GM03348 (cell line): ENCODE measurements around the gene PAFAH1B1.
A peak's percentile ranks its signal among the peaks of the same experiment; 100 is the strongest.
"Not testable (repeated sequence)": the region's sequence is repeated elsewhere in the genome, so short reads cannot be mapped to it uniquely, and the experiment has no call there.

Experiments used
- DNase-seq: peaks from one replicate; pipeline ENCODE4 v3.0.0; 2012; ENCODE audit warnings: low spot score

Gene PAFAH1B1

DNA sequence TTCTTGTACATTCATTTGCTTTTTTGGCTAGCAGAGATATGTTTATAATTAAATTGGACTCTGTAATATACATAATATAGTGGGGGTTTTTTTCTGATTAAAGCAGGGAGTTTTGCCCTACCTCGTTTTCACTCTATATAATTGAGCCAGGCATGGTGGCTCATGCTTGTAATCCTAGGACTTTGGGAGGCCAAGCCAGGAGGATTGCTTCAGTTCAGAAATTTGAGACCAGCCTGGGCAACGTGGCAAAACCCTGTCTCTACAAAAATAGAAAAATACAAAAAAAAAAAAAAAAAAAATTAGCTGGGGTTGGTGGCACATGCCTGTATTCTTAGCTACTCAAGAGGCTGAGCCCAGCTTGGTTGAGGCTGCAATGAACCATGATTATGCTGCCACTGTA lies 42.2 kb downstream of the PAFAH1B1 start:
- no peak for DNase-seq

DNA sequence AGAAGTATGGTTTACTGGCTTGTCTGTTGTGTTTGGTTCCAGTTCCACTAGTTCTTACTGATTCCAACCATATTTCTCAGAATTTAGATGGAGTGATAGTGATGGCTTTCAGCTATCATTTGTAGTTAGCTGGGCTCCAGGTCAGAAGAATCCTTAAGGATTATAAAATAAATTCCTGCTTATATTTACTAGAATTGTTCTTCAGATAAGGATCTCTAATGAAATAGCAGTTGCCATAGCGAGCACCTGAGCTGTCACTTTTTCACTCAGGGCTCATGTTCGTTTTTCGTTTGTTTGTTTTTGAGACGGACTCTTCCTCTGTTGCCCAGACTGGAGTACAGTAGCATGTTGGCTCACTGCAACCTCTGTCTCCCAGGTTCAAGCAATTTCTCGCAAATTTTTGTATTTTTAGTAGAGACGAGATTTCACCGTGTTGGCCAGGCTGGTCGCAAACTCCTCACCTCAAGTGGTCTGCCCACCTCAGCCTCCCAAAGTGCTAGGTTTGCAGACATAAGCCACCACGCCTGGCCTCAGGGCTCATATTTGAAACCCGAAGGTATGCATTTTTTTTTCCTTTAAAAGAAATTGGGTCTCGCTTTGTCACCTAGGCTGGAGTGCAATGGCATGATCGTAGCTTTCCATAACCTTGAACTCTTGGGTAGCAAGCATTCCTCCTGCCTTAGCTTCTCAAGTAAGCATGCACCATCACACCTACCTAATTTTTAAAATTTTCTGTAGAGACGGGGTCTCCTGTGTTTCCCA lies 42.9 kb downstream of the PAFAH1B1 start:
- DNase-seq = no peak

DNA sequence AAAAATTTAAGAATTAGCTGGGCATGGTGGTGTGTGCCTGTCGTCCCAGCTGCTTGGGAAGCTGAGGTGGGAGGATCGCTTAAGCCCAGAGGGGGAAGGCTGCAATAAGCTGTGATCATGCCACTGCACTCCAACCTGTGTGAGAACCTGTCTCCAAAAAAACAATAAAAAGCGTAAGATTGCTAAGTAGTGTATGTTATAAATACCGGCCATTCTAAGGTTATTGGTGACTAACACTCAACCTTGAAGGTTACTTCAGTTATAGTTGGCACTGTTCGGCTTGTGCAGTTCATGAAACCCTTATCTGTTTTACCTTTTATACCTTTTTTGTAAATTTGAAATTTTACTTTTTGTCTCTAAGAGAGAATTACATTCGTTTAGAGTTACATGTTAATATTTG lies 44.0 kb downstream of the PAFAH1B1 start:
- DNase-seq = no peak

DNA sequence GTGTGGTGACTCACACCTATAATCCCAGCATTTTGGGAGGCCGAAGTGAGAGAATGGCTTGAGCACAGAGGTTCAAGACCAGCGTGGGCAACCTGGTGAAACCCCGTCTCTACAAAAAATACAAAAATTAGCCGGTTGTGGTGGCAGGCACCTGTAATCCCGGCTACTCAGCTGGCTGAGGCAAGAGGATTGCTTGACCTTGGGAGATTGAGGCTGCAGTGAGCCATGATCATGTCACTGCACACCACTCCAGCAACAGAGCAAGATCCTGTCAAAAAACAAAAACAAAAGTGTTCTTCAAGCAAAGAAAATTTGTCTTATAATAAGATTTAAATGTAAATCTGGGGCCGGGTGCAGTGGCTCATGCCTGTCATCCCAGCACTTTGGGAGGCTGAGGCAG lies 51.5 kb downstream of the PAFAH1B1 start:
- no peak for DNase-seq

DNA sequence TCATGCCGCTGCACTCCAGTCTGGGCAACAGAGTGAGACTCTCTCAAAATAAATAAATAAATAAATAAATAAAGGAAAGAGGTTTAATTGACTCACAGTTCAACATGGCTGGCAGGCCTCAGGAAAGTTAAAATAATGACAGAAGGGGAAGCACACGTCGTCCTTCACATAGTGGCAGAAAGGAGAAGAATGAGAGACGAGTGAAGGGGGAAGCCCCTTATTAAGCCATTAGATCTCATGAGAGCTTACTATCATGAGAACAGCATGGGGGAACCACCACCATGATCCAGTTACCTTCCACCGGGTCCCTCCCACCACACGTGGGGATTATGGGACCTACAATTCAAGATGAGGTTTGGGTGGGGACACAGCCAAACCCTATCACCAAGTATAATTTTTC lies 54.5 kb downstream of the PAFAH1B1 start:
- no peak for DNase-seq

DNA sequence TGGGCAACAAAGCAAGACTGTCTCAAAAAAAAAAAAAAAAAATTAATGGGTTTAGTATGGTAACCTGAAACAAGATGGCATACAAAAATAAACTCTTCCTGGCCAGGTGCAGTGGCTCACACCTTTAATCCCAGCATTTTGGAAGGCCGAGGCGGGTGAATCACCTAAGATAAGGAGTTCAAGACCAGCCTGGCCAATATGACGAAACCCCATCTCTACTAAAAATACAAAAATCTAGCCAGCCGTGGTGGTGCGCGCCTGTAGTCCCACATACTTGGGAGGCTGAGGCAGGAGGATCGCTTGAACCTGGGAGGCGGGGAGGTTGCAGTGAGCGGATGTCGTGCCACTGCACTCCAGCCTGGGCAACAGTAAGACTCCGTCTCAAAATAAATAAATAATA lies 55.7 kb downstream of the PAFAH1B1 start:
- no peak for DNase-seq

DNA sequence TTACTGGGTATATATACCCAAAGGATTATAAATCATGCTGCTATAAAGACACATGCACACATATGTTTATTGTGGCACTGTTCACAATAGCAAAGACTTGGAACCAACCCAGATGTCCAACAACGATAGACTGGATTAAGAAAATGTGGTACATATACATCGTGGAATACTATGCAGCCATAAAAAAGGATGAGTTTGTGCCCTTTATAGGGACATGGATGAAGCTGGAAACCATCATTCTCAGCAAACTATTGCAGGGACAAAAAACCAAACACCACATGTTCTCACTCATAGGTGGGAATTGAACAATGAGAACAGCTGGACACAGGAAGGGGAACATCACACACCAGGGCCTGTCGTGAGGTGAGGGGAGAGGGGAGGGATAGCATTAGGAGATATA lies 59.5 kb downstream of the PAFAH1B1 start:
- not testable (repeated sequence) for DNase-seq

DNA sequence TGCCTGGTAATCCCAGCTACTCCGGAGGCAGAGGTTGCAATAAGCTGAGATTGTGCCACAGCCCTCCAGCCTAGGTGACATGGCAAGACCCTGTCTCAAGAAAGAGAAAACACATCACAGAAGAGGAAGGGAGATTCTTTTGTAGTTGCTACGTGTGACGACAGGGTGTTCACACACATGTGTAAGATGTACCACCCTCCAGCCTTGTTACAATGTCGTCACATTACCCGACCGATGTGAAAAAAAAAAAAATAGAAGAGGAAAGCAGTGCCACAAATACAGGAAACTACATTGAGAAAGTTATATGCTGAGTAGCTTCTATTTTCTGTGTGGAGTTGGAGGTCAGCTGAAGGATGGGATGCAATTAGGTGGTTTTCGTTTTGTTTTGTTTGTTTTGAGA lies 62.1 kb downstream of the PAFAH1B1 start:
- no peak for DNase-seq

DNA sequence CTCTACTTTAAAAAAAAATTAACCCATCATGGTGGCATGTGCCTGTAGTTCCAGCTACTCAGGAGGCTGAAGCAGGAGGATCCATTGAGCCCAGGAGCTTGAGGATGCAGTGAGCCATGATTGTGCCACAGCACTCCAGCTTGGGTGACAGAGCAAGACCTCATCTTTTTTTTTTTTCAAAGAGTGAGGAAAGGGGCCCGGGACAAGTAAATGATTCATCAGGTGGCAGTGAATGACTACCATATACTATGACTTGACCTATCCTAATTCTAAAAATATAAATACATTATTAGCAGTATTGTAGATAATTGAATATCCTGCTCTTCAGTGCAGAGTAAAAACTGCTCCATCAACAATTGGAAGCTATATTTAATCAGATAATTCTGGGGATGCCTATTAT lies 62.8 kb downstream of the PAFAH1B1 start:
- DNase-seq = no peak

DNA sequence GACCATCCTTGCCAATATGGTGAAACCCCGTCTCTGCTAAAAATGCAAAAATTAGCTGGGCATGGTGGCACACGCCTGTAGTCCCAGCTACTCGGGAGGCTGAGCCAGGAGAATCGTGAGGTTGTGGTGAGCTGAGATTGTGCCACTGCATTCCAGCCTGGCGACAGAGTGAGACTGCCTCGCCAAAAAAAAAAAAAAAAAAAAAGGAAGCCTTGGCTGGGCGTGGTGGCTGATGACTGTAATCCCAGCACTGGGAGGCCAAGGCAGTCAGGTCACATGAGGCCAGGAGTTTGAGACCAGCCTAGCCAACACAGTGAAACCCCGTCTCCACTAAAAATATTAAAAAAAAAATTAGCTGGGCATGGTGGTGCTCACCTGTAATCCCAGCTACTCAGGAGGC lies 65.9 kb downstream of the PAFAH1B1 start:
- DNase-seq = not testable (repeated sequence)

DNA sequence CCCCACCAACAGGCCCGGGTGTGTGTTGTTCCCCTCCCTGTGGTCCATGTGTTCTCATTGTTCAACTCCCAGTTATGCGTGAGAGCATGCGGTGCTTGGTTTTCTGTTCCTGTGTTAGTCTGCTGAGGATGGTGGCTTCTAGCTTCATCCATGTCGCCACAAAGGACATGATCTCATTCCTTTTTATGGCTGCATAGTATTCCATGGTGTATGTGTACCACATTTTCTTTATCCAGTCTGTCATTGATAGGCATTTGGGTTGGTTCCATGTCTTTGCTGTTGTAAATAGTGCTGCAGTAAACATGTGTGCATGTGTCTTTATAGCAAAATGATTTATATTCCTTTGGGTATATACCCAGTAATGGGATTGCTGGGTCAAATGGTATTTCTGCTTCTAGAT lies 67.0 kb downstream of the PAFAH1B1 start:
- DNase-seq = not testable (repeated sequence)

DNA sequence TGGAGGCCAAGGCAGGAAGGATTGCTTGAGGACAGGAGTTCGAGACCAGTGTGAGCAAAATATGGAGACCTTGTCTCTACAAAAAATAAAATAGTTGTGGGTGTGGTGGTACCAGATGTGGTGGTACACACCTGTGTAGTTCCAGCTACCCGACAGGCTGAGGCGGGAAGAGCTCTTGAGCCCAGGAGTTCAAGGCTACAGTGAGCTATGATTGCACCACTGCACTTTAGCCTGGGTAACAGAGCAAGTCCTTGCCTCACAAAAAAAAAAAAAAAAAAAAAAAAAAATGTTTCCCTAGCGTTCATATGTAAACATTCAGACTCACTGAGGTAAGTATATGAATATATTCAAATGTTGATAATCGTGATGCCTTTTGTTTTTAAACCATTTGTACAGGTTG lies 78.6 kb downstream of the PAFAH1B1 start:
- DNase-seq = no peak

DNA sequence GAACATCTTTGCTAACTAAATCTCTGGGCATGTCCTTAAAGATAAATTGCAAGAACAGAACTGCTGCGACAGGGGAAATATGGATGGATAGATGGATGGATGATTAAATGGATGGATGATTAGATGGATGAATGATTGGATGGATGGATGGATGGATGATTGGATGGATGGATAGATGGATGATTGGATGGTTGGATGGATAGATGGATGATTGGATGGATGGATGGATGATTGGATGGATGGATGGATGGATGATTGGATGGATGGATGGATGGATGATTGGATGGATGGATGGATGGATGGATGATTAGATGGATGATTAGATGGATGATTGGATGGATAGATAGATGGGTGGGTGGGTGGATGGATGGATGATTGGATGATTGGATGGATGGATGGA lies 85.8 kb downstream of the PAFAH1B1 start:
- not testable (repeated sequence) for DNase-seq

DNA sequence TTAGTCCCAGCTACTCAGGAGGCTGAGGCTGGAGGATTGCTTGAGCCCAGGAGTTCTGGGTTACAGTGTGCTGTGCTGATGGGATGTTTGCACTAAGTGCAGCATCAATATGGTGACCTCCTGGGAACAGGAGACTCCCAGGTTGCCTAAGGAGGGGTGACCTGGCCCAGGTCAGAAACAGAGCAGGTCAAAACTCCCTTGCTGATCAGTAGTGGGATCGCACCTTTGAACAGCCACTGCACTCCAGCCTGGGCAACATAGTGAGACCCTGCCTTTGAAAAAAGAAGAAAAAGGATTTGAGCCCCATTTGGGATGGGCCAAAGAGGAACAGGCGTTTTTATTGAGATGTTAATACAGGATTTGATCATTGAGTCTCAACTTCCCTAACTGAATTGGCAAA lies 87.5 kb downstream of the PAFAH1B1 start:
- no peak for DNase-seq

DNA sequence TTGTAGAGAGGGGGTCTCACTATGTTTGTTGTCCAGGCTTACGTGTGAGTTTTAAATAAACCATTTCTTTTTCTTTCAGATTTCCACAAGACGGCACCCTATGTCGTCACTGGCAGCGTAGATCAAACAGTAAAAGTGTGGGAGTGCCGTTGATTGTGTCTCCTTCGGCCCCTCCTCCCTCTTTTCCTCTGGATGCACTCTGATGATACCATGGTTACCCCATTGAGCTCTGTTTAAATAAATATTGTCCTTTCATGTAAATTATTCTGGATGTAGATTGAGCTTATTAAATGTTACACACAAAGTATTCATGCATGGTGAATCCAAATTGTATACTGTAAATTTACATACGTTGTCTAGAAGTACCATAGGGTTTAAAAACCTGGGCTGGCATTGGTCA lies 88.2 kb downstream of the PAFAH1B1 start:
- no peak for DNase-seq

DNA sequence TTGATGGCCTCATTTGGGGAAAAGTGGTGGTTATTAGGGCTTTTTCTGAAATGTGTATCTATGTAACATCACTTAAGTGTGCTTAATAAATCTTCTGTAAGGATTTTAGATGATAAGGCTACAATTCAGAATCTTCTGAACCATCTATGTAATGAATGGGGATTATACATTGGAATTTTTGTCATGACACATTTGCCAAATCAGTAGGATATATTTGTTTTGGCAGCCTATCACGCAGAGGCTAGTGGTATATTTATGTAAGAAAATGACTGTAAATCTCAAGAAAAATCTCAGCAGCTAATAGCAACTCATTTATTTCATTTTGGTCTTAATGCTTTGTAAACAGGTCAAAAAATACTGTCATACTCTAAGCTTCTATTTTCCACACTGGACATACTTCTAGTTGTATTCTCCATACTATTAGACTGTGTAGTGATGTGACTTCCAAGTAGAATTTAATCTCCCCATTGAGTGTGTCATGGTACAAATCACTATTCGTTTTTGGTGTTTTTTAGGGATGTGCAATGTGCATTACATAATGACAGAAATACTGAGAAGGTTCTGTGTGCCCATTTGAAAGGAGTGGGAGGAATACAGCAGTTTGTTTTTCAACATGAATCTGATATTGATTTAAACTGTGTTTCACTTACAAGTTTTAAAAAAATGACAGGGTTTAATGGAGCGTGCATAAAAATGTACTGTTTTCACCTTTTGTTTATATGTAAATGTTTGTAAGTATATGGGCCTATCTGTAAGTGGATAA lies 88.9 kb downstream of the PAFAH1B1 start:
- no peak for DNase-seq

DNA sequence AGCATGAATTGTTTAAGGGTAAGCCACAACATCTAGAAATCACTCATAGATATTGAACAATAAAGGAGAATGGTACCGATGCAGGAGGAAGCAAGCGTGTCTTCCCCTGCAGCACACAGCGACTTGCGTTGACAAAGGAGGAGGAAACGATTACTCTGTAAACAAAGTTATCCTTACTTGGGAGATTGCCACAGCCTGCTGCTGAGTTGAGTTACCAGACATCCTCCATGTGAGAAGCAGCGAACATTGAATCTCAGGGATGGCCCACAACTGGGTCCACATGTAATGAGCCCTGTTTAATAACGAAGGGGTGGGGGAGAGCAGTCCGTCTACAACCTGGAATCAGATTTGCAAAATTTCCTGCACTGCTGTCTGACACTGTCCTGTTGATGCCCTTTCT lies 90.5 kb downstream of the PAFAH1B1 start:
- no peak for DNase-seq

DNA sequence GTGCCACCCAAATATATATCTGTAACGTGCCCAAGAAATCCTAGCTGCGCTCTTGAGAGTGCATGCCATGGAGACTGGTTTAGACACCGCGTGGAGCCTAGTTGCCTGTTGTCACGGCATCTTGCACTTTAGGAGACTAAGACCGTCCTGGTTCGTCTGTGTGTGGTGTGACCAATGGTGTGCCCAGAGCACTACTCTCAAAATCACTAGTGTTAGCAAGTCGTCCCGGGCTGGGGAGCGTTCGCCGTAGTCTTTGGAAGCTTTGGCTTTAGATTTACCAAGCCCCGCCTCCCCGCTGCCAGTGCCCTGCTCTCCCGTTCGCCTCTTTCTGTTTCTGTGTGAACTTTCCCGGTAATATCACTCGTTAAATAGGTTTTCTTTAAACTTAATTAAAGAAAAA lies 91.1 kb downstream of the PAFAH1B1 start:
- no peak for DNase-seq

DNA sequence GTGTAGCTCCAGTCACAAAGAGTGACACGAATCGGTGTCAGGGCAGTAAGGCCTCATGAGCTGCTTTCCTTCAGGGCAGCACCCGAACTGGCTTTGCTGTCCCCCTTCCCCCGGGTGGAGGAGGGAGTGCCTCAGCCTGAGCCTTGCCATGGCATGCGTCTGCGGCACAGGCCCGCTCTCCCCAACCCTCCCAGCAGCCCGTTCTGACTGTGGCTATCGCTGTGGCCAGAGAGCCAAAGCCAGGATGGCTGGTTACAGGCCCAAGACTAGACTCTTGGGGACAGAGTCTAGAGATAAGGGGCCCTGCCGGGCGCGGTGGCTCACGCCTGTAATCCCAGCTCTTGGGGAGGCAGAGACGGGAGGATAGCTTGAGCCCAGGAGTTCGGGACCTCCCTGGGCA lies 92.2 kb downstream of the PAFAH1B1 start:
- DNase-seq = no peak

DNA sequence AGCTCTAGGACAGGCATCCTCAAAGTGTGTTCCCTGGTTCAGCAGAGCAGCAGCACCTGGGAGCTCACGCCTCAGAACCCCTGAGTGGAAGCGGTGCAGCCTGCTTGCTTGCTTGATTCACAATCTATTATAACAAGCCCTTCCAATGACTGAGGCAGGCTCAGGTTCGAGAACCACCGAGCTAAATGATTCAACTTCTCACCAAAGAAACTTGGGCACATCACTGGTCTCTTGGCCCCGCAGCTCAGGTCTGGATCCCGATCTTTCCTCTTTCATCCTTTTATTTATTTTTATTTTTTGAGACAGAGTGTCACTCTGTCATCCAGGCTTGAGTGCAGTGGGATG lies 93.6 kb downstream of the PAFAH1B1 start:
- DNase-seq = no peak

DNA sequence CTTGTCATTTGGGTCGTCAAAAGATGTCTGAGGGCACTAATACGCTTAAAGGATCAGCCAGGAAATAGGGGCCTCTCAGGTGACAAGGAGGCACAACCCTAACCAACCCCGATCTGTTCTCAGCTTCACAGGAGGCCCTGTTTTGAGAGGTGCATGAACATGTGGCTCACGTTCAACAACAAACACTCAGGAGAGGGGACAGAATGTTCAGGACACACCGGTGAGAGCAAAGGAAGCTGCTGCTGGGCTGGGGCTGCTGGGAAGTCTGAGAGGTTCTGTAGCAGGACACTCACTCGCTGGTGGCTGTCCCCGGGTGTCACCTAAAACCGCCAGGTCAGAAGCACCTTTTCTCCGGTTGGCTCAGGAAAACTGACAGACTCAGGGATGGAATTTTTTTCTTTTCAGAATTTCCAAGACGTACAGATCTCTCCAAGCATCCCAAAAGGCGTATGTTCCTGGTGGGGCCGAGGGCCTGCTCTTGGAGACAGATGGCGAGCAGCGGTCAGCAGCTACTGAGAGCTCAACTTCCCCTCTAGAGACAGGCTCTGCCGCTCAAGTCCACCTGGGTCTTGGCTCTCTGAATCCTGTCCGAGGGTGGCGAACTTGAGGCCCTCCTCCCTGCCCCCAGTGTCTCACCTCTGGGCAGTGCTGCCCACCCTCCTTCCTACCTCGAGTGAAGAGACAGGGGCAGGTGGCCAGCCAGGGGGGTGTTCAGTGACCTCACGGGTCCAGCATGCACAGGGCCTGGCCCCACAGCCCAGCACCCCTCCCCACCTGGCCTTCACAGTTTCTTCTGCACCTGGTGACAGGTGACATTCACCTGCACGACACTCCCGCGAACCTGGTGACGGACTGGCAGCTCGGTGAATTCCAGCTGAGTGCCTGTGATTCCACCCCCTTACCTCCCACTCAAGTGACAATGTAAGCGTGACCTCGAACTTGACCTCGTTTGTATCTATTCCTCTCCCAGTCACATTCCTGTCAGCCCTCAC lies 95.2 kb downstream of the PAFAH1B1 start:
- peak; percentile 11 for DNase-seq

DNA sequence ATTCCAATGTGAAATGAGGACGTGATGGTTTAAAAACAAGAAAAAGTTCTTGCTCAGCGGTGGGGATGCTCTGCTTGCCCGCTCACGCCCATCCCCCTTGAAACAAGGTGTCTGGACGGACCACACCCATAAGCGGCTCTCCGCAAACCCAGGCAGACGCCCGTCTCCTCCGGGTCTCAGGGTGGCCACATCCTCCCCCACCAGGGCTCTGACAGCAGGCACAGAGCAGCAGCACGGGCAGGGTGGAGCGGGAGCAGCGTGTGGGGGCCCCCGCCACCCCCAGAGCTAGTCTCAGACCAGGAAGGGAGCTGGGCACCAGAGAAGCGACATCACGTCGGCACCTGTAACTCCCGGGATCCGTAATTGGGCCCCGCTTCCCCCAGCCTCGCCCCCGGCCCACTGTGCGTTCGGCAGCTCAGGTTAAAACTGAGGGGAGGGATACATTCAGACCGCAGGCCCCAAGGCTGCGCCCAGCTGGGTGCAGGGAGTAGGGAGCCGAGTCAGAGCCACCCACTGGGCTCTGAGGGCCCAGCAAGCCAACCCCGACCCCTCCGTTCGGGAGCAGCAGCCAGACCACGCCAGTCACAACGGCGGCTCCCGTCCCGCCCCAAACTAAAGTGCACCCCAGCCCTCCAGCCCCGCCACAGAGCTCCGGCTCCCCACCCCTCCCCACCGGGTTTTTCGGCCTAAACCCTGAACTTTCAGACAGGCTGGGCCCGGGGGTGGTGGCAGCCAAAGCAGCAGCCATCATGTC lies 96.1 kb downstream of the PAFAH1B1 start:
- DNase-seq = peak; percentile 16
